Fibroblast of the aortic adventitia (primary cell): ENCODE data around the gene CACTIN. TPM values are rescaled to one million over a fixed set of nuclear protein-coding genes. Genes with fewer than 3 reads are reported as not detected.
A peak's percentile ranks its signal among the peaks of the same experiment; 100 is the strongest.

Source experiments
- DNase-seq: peaks from one replicate; pipeline ENCODE4 v3.0.0-alpha.2; 2010; ENCODE audit warnings: low read depth
- H3K4me3 ChIP-seq: 2 replicates; pipeline ENCODE4 v1.5.1; 2011; ENCODE audit warnings: low read depth, mild to moderate bottlenecking, control low read depth, low read length, moderate library complexity
- total RNA-seq: library from RNA; depleted of rRNA; stranded (reverse); fragments of >200 nt; gene quantifications from 2 replicates; pipeline ENCODE4 v1.2.3, GENCODE V29; 2012; ENCODE audit warnings: low replicate concordance
- TF ChIP-seq, protein P1 (sequence below): IDR thresholded peaks from 2 replicates; pipeline ENCODE4 v1.5.1; 2011; ENCODE audit warnings: mild to moderate bottlenecking, low read length, control low read depth, inconsistent platforms; ENCODE audit not compliant: insufficient read depth

CACTIN gene
- total RNA-seq, 1 donor, result 15.7 TPM

DNA sequence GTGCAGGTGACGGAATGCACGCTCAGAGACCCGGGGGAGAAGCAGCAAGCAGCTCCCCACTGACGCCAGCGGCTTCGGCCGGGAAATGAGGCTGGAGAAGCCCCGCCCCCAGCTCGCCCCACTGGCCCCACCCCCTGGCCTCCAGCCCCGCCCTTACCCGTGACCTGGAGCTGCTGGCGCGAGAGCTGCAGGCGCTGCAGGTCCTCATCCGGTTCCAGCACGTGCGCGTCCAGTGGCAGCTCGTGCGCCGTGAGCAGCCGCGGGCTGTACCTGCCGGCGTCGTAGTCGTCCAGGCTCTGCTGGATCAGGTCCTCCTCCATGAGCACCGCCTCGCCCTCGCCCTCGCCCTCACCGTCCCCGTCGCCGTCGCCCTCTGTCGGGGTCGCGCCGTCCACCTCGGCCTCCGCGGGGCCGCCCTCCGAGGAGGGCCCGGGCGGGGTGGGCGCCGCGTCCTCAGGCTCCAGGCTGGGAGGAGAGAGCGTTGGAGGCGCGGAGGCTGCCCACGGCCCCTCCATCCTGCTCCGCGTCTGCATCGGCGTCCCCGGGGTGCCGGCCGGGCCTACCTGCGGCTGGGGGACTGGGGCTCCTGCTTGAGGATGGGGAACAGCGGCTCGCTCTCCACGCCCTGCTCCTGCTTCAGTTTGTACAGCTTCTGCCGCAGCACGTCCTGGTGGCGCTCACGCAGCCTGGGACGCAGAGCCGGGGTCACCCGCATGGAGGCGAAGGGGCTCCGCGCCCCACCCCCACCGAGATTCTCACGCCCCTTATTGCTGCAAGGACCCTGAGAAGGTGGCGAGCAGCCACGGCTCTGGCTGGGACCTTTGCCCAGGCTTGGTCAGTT is 13.5 kb downstream of the CACTIN start:
- no peak for DNase-seq

DNA sequence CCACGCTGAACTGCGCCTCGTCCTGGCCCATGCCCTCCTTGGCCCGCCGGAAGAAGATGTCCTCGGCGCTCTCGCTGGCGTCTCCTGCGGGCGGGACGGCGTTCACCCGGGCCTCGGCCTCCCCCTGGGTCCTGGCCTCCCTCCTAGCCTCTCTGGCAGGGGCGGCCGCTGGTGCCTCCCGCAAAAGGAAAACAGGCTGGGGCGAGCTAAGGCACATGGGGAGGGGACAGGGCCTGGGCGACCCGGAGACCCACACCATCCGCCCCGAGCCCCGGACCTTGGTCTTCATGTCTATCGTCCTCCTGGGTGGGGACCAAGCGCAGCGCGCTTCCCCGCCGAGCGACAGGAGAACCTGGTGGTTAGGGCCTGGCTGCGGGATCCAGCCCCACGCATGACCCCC is 14.3 kb downstream of the CACTIN start:
- TF ChIP-seq, protein P1, sequence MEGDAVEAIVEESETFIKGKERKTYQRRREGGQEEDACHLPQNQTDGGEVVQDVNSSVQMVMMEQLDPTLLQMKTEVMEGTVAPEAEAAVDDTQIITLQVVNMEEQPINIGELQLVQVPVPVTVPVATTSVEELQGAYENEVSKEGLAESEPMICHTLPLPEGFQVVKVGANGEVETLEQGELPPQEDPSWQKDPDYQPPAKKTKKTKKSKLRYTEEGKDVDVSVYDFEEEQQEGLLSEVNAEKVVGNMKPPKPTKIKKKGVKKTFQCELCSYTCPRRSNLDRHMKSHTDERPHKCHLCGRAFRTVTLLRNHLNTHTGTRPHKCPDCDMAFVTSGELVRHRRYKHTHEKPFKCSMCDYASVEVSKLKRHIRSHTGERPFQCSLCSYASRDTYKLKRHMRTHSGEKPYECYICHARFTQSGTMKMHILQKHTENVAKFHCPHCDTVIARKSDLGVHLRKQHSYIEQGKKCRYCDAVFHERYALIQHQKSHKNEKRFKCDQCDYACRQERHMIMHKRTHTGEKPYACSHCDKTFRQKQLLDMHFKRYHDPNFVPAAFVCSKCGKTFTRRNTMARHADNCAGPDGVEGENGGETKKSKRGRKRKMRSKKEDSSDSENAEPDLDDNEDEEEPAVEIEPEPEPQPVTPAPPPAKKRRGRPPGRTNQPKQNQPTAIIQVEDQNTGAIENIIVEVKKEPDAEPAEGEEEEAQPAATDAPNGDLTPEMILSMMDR, result no peak
- DNase-seq, result no peak
- no peak overlapping the region for H3K4me3 ChIP-seq

More for the DNA sequence above, 13.5 kb downstream of the CACTIN start:
- H3K4me3 ChIP-seq, result no peak overlapping the region
- TF ChIP-seq, protein P1, result no peak

DNA sequence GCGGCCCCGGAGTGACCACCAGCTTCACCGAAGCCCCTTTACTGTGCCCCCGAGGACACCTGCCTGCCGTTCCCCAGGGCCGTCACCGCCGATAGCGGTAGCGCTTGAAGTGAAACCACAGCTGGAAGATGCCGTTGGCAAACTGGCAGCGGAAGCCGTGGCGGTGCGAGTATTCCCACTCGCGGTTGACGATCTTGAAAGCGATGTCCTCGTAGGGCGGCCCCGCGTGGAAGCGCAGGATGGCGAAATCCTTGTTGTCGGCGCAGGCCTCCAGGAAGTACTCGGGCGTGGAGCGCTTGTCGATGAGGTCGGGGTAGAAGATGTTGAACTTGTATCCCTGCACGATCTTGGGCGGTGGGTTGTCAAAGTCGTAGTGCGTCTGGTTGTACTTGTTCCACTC is 14.7 kb downstream of the CACTIN start:
- no peak overlapping the region for H3K4me3 ChIP-seq
- TF ChIP-seq, protein P1, result no peak
- no peak for DNase-seq

DNA sequence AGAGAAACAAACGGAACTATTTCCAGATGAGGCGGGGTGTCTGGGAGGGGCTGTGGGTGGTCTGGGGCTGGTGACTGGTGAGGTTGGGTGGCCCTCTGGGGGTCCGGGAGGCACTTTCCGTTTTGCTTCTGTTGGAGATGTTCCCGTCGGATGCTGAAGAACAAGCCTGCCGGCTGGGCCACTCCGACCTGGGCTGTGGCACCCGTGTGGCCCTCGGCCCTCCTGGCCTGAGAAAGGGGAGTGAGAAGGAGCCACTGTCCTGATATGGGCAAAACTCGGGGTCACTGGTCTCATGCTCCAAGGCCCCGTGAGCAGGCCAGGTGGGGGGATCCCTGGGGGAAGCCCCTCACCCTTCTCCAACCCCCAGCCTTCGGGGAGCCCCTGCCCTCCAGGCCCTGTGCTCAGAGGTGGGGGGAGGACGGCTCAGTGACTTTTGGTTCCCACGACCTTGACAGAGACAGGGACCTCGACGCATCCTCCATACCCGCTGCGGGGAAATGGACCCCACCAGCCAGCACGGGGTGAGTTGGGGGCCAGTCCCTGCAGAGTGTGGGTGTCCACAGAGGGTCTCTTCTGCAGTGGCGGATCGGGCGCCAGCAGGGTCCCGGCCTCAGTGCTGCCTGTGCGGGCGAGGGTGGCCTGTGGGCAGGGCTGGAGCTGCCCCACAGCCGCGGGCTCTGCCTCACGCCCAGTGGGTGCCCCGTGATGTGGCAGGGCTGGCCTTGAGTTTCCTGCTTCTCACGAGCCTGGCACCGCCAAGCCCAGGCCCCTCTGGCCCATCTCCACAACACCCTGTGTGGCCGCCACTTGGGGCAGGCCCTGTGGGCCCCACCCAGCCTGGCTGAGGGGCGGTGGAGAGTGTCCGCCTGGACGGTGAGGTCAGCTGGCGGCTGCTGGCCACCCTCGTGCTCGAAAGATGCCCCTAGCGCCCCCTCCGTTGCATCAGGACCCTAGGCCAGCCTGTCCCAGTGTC is 15.6 kb downstream of the CACTIN start:
- TF ChIP-seq, protein P1, result no peak
- no peak for DNase-seq

DNA sequence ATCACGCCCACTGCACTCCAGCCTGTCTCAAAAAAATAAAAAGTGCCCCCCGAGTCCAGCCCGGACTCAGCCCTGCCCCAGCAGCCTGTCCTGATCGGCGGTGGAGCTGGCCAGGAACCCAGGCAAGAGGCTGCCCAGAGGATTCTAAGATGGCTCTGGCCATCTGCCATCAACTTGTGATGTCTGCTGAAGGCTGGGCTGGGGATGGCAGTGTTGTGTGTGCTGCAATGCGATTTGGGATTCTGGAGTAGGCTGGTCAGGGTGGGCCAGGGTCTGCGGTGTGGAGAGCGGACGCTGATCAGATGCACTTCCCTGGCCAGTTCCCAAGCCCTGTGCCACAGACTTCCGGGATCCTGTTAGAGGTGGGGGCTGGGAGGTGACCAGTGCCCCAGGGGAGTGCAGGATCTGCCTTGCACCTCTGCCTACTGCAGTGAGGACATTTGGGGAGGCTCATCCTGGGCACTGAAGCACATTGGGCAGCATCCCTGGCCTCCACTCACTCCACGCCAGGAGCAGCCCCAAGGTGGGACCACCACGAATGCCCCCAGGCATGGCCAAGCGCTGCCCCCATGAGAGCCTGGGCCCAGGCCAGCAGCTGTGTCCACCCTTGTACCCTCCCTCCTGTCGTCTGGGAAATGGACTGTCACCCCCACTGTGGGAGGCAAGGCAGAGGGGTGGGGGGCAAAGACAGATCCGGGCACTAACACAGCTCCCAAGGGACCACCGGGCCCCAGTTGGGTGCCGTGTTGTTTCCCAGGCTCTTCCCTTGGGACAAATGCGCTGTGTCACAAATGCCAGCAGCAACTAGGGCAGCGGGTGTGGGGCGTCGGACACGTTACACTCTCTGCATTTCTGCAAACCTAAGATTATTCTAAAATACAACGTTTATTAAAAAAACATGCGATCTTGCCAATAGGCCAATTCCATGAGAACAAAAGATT is 16.5 kb downstream of the CACTIN start:
- DNase-seq, result peak; percentile 12
- TF ChIP-seq, protein P1, result no peak
- no peak overlapping the region for H3K4me3 ChIP-seq

More for the DNA sequence above, 15.6 kb downstream of the CACTIN start:
- no peak overlapping the region for H3K4me3 ChIP-seq
